HL-60 (cell line): Measurements from ENCODE around the gene BMAL1.

Experiments used
- GABPA ChIP-seq: IDR thresholded peaks from 2 replicates; pipeline ENCODE4 v1.6.1; 2012; ENCODE audit warnings: low read depth
- TF ChIP-seq, protein P1 (sequence below): IDR thresholded peaks from one replicate; pipeline ENCODE4 v1.5.1; 2011; ENCODE audit warnings: low read length, control low read depth, inconsistent platforms; ENCODE audit not compliant: insufficient read depth

GRCh38 chr11:13249992-13250391 is 27.6 kb upstream of the BMAL1 start:
- TF ChIP-seq, protein P1, sequence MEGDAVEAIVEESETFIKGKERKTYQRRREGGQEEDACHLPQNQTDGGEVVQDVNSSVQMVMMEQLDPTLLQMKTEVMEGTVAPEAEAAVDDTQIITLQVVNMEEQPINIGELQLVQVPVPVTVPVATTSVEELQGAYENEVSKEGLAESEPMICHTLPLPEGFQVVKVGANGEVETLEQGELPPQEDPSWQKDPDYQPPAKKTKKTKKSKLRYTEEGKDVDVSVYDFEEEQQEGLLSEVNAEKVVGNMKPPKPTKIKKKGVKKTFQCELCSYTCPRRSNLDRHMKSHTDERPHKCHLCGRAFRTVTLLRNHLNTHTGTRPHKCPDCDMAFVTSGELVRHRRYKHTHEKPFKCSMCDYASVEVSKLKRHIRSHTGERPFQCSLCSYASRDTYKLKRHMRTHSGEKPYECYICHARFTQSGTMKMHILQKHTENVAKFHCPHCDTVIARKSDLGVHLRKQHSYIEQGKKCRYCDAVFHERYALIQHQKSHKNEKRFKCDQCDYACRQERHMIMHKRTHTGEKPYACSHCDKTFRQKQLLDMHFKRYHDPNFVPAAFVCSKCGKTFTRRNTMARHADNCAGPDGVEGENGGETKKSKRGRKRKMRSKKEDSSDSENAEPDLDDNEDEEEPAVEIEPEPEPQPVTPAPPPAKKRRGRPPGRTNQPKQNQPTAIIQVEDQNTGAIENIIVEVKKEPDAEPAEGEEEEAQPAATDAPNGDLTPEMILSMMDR: no peak
- no peak for TF ChIP-seq GABPA
